ENCODE data around the gene CYTH2. TPM values are rescaled to one million over a fixed set of nuclear protein-coding genes. Genes with fewer than 3 reads are reported as not detected.

The CYTH2 gene
- total and polyA plus RNA-seq, 9 of the 15 experiments (the other 6 are each of a cell fraction or from before 2014, with no cell fraction given) = 1.8 to 45.2 (median 23.8) TPM

DNA sequence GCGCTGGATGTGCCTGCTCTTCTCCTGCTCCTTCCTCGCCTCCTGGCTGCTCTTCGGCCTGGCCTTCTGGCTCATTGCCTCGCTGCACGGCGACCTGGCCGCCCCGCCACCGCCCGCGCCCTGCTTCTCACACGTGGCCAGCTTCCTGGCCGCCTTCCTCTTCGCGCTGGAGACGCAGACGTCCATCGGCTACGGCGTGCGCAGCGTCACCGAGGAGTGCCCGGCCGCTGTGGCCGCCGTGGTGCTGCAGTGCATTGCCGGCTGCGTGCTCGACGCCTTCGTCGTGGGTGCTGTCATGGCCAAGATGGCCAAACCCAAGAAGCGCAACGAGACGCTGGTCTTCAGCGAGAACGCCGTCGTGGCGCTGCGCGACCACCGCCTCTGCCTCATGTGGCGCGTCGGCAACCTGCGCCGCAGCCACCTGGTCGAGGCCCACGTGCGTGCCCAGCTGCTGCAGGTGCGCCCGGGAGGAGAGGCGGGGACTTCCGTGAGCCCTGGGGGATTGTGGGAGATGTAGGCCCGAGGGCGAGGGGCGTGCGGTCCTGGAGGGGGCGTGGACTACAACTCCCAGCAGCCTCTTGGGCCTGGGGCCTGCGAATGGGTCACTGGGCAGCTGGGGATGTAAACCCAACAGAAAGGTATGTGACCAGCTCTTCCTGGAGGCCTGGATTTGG, 7.0 kb upstream of the CYTH2 start (continued):
- TF ChIP-seq, protein P1, sequence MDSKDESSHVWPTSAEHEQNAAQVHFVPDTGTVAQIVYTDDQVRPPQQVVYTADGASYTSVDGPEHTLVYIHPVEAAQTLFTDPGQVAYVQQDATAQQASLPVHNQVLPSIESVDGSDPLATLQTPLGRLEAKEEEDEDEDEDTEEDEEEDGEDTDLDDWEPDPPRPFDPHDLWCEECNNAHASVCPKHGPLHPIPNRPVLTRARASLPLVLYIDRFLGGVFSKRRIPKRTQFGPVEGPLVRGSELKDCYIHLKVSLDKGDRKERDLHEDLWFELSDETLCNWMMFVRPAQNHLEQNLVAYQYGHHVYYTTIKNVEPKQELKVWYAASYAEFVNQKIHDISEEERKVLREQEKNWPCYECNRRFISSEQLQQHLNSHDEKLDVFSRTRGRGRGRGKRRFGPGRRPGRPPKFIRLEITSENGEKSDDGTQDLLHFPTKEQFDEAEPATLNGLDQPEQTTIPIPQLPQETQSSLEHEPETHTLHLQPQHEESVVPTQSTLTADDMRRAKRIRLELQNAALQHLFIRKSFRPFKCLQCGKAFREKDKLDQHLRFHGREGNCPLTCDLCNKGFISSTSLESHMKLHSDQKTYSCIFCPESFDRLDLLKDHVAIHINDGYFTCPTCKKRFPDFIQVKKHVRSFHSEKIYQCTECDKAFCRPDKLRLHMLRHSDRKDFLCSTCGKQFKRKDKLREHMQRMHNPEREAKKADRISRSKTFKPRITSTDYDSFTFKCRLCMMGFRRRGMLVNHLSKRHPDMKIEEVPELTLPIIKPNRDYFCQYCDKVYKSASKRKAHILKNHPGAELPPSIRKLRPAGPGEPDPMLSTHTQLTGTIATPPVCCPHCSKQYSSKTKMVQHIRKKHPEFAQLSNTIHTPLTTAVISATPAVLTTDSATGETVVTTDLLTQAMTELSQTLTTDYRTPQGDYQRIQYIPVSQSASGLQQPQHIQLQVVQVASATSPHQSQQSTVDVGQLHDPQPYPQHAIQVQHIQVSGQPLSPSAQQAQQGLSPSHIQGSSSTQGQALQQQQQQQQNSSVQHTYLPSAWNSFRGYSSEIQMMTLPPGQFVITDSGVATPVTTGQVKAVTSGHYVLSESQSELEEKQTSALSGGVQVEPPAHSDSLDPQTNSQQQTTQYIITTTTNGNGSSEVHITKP (IDR thresholded peaks at IDR 0.05; ENCODE audit: partially characterized antibody) = no peak
- TF ChIP-seq ZNF695 (CRISPR knock-in tag; IDR thresholded peaks at IDR 0.05) = no peak
- peak; percentile 87 for TF ChIP-seq ETS1 (conservative IDR thresholded peaks at IDR 0.05; ENCODE audit: control insufficient read depth, low read depth, low read length)
- TF ChIP-seq THRA (IDR thresholded peaks at IDR 0.05) = no peak
- no peak for TF ChIP-seq ZNF3 (CRISPR knock-in tag; IDR thresholded peaks at IDR 0.05)
- TF ChIP-seq, protein P2, sequence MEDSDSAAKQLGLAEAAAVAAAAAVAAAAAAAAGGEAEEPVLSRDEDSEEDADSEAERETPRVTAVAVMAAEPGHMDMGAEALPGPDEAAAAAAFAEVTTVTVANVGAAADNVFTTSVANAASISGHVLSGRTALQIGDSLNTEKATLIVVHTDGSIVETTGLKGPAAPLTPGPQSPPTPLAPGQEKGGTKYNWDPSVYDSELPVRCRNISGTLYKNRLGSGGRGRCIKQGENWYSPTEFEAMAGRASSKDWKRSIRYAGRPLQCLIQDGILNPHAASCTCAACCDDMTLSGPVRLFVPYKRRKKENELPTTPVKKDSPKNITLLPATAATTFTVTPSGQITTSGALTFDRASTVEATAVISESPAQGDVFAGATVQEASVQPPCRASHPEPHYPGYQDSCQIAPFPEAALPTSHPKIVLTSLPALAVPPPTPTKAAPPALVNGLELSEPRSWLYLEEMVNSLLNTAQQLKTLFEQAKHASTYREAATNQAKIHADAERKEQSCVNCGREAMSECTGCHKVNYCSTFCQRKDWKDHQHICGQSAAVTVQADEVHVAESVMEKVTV (CRISPR knock-in tag; IDR thresholded peaks at IDR 0.05) = no peak
- peak; percentile 83; the same call in 1 of the 2 replicates for TF ChIP-seq NR2C2 (CRISPR knock-in tag; IDR thresholded peaks at IDR 0.05)
- peak; percentile 40; the same call in 1 of the 2 replicates for TF ChIP-seq NR2C2 (tag; IDR thresholded peaks at IDR 0.05)
- no peak for TF ChIP-seq ZNF586 (CRISPR knock-in tag; conservative IDR thresholded peaks at IDR 0.05)
- TF ChIP-seq ZFX (CRISPR knock-in tag; IDR thresholded peaks at IDR 0.05) = peak; percentile 46; the same call in 1 of the 2 replicates
- no peak for TF ChIP-seq SREBF1 (IDR thresholded peaks at IDR 0.05; ENCODE audit: borderline replicate concordance, low read depth, low read length)
- TF ChIP-seq YBX1 (IDR thresholded peaks at IDR 0.05) = no peak
- no peak for TF ChIP-seq CBFA2T3 (IDR thresholded peaks at IDR 0.05)
- TF ChIP-seq, protein P3, sequence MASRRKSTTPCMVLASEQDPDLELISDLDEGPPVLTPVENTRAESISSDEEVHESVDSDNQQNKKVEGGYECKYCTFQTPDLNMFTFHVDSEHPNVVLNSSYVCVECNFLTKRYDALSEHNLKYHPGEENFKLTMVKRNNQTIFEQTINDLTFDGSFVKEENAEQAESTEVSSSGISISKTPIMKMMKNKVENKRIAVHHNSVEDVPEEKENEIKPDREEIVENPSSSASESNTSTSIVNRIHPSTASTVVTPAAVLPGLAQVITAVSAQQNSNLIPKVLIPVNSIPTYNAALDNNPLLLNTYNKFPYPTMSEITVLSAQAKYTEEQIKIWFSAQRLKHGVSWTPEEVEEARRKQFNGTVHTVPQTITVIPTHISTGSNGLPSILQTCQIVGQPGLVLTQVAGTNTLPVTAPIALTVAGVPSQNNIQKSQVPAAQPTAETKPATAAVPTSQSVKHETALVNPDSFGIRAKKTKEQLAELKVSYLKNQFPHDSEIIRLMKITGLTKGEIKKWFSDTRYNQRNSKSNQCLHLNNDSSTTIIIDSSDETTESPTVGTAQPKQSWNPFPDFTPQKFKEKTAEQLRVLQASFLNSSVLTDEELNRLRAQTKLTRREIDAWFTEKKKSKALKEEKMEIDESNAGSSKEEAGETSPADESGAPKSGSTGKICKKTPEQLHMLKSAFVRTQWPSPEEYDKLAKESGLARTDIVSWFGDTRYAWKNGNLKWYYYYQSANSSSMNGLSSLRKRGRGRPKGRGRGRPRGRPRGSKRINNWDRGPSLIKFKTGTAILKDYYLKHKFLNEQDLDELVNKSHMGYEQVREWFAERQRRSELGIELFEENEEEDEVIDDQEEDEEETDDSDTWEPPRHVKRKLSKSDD (conservative IDR thresholded peaks at IDR 0.05; ENCODE audit: low read length) = no peak
- TF ChIP-seq MCM2 (IDR thresholded peaks at IDR 0.05; ENCODE audit: low read depth) = no peak
- no peak for TF ChIP-seq PCBP2 (IDR thresholded peaks at IDR 0.05; ENCODE audit: low read depth, low read length, poor library complexity, severe bottlenecking)
- TF ChIP-seq ZNF316 (IDR thresholded peaks at IDR 0.05) = no peak
- no peak for TF ChIP-seq TCF7L2 (IDR thresholded peaks at IDR 0.05; ENCODE audit: low read depth, low read length)

Measured in K562 (cell line).